Mesendoderm (in vitro differentiated cells): ENCODE measurements around the gene ETFA.
A peak's percentile ranks its signal among the peaks of the same experiment; 100 is the strongest.

ENCODE experiments used
- DNase-seq: peaks from one replicate; pipeline ENCODE4 v3.0.0; 2013
- H2AK5ac ChIP-seq: 2 replicates; pipeline ENCODE4 v1.6.1; 2013; ENCODE audit warnings: low read length, inconsistent platforms
- H2BK120ac ChIP-seq: 2 replicates; pipeline ENCODE4 v1.6.1; 2013; ENCODE audit warnings: low read depth, mild to moderate bottlenecking, low read length, moderate library complexity, mixed read lengths
- H2BK15ac ChIP-seq: replicated peaks from 2 replicates; pipeline ENCODE4 v1.6.1; 2013; ENCODE audit warnings: low read depth, mild to moderate bottlenecking, moderate library complexity
- H2BK5ac ChIP-seq: 2 replicates; pipeline ENCODE4 v1.6.1; 2013; ENCODE audit warnings: low read length, inconsistent platforms
- H3K18ac ChIP-seq: 2 replicates; pipeline ENCODE4 v1.6.1; 2013; ENCODE audit warnings: mild to moderate bottlenecking, low read length, mixed read lengths
- H3K23ac ChIP-seq: one replicate; pipeline ENCODE4 v1.6.1; 2013; ENCODE audit warnings: low read length
- H3K27ac ChIP-seq: 2 replicates; pipeline ENCODE4 v1.5.1; 2013; ENCODE audit warnings: low read depth, mild to moderate bottlenecking, inconsistent platforms, low read length, moderate library complexity
- H3K27me3 ChIP-seq: 2 replicates; pipeline ENCODE4 v1.6.1; 2013; ENCODE audit warnings: low read length, control low read depth, mild to moderate bottlenecking, inconsistent platforms; ENCODE audit not compliant: insufficient read depth, poor library complexity
- H3K36me3 ChIP-seq: 2 replicates; pipeline ENCODE4 v1.6.1; 2013; ENCODE audit warnings: low read length, inconsistent platforms; ENCODE audit not compliant: control insufficient read depth, insufficient read depth
- H3K4ac ChIP-seq: one replicate; pipeline ENCODE4 v1.6.1; 2013; ENCODE audit warnings: low read depth, mild to moderate bottlenecking, low read length, moderate library complexity
- H3K4me1 ChIP-seq: 2 replicates; pipeline ENCODE4 v1.6.1; 2013; ENCODE audit warnings: low read depth, low read length, inconsistent platforms; ENCODE audit not compliant: control insufficient read depth
- H3K4me2 ChIP-seq: 2 replicates; pipeline ENCODE4 v1.6.1; 2013; ENCODE audit warnings: low read length
- H3K4me3 ChIP-seq: 2 replicates; pipeline ENCODE4 v1.5.1; 2013; ENCODE audit warnings: mild to moderate bottlenecking, low read length
- H3K56ac ChIP-seq: one replicate; pipeline ENCODE4 v1.6.1; 2013; ENCODE audit warnings: low read length
- H3K79me1 ChIP-seq: 2 replicates; pipeline ENCODE4 v1.6.1; 2013; ENCODE audit warnings: low read length, inconsistent platforms
- H3K79me2 ChIP-seq: 2 replicates; pipeline ENCODE4 v1.6.1; 2013; ENCODE audit warnings: mild to moderate bottlenecking, low read length; ENCODE audit not compliant: control insufficient read depth, insufficient read depth
- H3K9ac ChIP-seq: 2 replicates; pipeline ENCODE4 v1.6.1; 2013; ENCODE audit warnings: low read length, inconsistent platforms
- H4K5ac ChIP-seq: one replicate; pipeline ENCODE4 v1.6.1; 2013; ENCODE audit warnings: low read length
- H4K8ac ChIP-seq: one replicate; pipeline ENCODE4 v1.6.1; 2013; ENCODE audit warnings: low read depth, mild to moderate bottlenecking, control low read depth, low read length, moderate library complexity
- WGBS: extraction: QIAGEN DNeasy Blood & Tissue Kit; methylation state at CpG from one replicate; pipeline ENCODE4 v1.1.7; 2013; ENCODE audit warnings: low lambda C conversion rate, missing lambda C conversion rate; ENCODE audit not compliant: insufficient coverage; ENCODE audit errors: extremely low coverage; 5-methylcytosine and 5-hydroxymethylcytosine counted together

The ETFA gene

GRCh38 chr15:76312540-76313174, 1.4 kb upstream of the ETFA start:
- Histone ChIP-seq H3K36me3 (no peaks in the 10 kb centered on the region), H2AK5ac (no peak overlapping the region), H3K4ac (no peak overlapping the region), H3K27me3 (no peaks in the 10 kb centered on the region), H3K27ac (no peak overlapping the region), H3K4me3 (no peak overlapping the region), H3K9ac (no peak overlapping the region), H3K4me1 (no peaks in the 10 kb centered on the region), H3K4me2 (no peak overlapping the region), H4K5ac (no peak overlapping the region), H2BK5ac (no peak overlapping the region), H2BK120ac (no peak overlapping the region), H3K79me2 (peaks cover 4% of the 10 kb centered on the region), H4K8ac (no peak overlapping the region), H3K23ac (no peak overlapping the region), H3K18ac (no peak overlapping the region), H2BK15ac (no peak overlapping the region), H3K56ac (peak overlapping the region; percentile 25), H3K79me1 (peaks cover 4% of the 10 kb centered on the region)
- peak; percentile 47 for DNase-seq
- WGBS, result no CpG with 5 or more reads among the region's 7 CpGs

- H2BK120ac ChIP-seq, result no peak overlapping the region
- no peak overlapping the region for H3K27ac ChIP-seq
- H2BK15ac ChIP-seq, result no peak overlapping the region
- H3K56ac ChIP-seq, result peak overlapping the region; percentile 95
- H3K9ac ChIP-seq, result peak overlapping the region; percentile 91
- peak overlapping the region; percentile 76 for H3K4me3 ChIP-seq
- H3K27me3 ChIP-seq, result no peaks in the 10 kb centered on the region
- no peak for DNase-seq
- H2BK5ac ChIP-seq, result no peak overlapping the region
- no peaks in the 10 kb centered on the region for H3K36me3 ChIP-seq
- H3K18ac ChIP-seq, result peak overlapping the region; percentile 89
- H4K8ac ChIP-seq, result no peak overlapping the region
- H2AK5ac ChIP-seq, result no peak overlapping the region
- WGBS, result no CpG with 5 or more reads among the region's 16 CpGs
- no peak overlapping the region for H4K5ac ChIP-seq
- H3K4ac ChIP-seq, result peak overlapping the region; percentile 84
- H3K4me2 ChIP-seq, result peak overlapping the region; percentile 89
- H3K79me2 ChIP-seq, result peaks cover 5% of the 10 kb centered on the region
- no peaks in the 10 kb centered on the region for H3K4me1 ChIP-seq
- H3K79me1 ChIP-seq, result peaks cover 5% of the 10 kb centered on the region
- no peak overlapping the region for H3K23ac ChIP-seq
Measured at GRCh38 chr15:76310475-76311099, 682 bp downstream of the ETFA start.

GRCh38 chr15:76309601-76310330, 1.5 kb downstream of the ETFA start:
- no peaks in the 10 kb centered on the region for H3K27me3 ChIP-seq
- H2AK5ac ChIP-seq, result no peak overlapping the region
- H3K4me3 ChIP-seq, result no peak overlapping the region
- no peak overlapping the region for H3K56ac ChIP-seq
- no peak overlapping the region for H3K4ac ChIP-seq
- no peak overlapping the region for H3K4me2 ChIP-seq
- H3K36me3 ChIP-seq, result no peaks in the 10 kb centered on the region
- peak; percentile 26 for DNase-seq
- H3K9ac ChIP-seq, result no peak overlapping the region
- H3K79me1 ChIP-seq, result peaks cover 5% of the 10 kb centered on the region
- H3K27ac ChIP-seq, result no peak overlapping the region
- WGBS, result no CpG with 5 or more reads among the region's 13 CpGs
- no peak overlapping the region for H4K8ac ChIP-seq
- peaks cover 7% of the 10 kb centered on the region for H3K79me2 ChIP-seq
- no peak overlapping the region for H4K5ac ChIP-seq
- no peaks in the 10 kb centered on the region for H3K4me1 ChIP-seq
- H3K18ac ChIP-seq, result no peak overlapping the region
- no peak overlapping the region for H2BK5ac ChIP-seq
- H2BK15ac ChIP-seq, result no peak overlapping the region
- H3K23ac ChIP-seq, result no peak overlapping the region
- H2BK120ac ChIP-seq, result no peak overlapping the region

- H2AK5ac ChIP-seq, result no peak overlapping the region
- no peak overlapping the region for H3K56ac ChIP-seq
- no peak overlapping the region for H2BK120ac ChIP-seq
- H3K9ac ChIP-seq, result no peak overlapping the region
- H2BK15ac ChIP-seq, result no peak overlapping the region
- DNase-seq, result no peak
- H3K23ac ChIP-seq, result no peak overlapping the region
- H3K18ac ChIP-seq, result no peak overlapping the region
- H3K79me2 ChIP-seq, result peaks cover 10% of the 10 kb centered on the region
- H3K36me3 ChIP-seq, result no peaks in the 10 kb centered on the region
- no peak overlapping the region for H4K8ac ChIP-seq
- no peak overlapping the region for H2BK5ac ChIP-seq
- H3K4me2 ChIP-seq, result no peak overlapping the region
- H3K4me3 ChIP-seq, result no peak overlapping the region
- no peaks in the 10 kb centered on the region for H3K4me1 ChIP-seq
- no peaks in the 10 kb centered on the region for H3K27me3 ChIP-seq
- no peak overlapping the region for H3K4ac ChIP-seq
- H3K27ac ChIP-seq, result no peak overlapping the region
- H3K79me1 ChIP-seq, result peaks cover 12% of the 10 kb centered on the region
- H4K5ac ChIP-seq, result no peak overlapping the region
- WGBS, result no CpG with 5 or more reads among the region's 1 CpG
Measured at GRCh38 chr15:76303909-76304308, 7.4 kb downstream of the ETFA start.

GRCh38 chr15:76299786-76300185, 11.5 kb downstream of the ETFA start:
- H3K27me3 ChIP-seq, result no peaks in the 10 kb centered on the region
- no peak overlapping the region for H3K4me2 ChIP-seq
- no peak overlapping the region for H3K4me3 ChIP-seq
- no peak overlapping the region for H3K27ac ChIP-seq
- no CpG with 5 or more reads among the region's 1 CpG for WGBS
- H3K18ac ChIP-seq, result no peak overlapping the region
- H4K5ac ChIP-seq, result no peak overlapping the region
- no peak overlapping the region for H2BK120ac ChIP-seq
- peaks cover 7% of the 10 kb centered on the region for H3K79me2 ChIP-seq
- H2BK15ac ChIP-seq, result no peak overlapping the region
- H3K56ac ChIP-seq, result no peak overlapping the region
- H3K4ac ChIP-seq, result no peak overlapping the region
- H3K36me3 ChIP-seq, result no peaks in the 10 kb centered on the region
- no peak overlapping the region for H2BK5ac ChIP-seq
- no peak for DNase-seq
- no peak overlapping the region for H2AK5ac ChIP-seq
- H3K9ac ChIP-seq, result no peak overlapping the region
- peaks cover 2% of the 10 kb centered on the region for H3K4me1 ChIP-seq
- H3K79me1 ChIP-seq, result peaks cover 12% of the 10 kb centered on the region
- H3K23ac ChIP-seq, result no peak overlapping the region
- no peak overlapping the region for H4K8ac ChIP-seq
